Progenitor cell of endocrine pancreas (in vitro differentiated cells): ENCODE results near the gene ZNF580. TPM values are rescaled to one million over a fixed set of nuclear protein-coding genes. Genes with fewer than 3 reads are reported as not detected.

Source experiments
- DNase-seq: peaks from one replicate; pipeline ENCODE4 v3.0.0; 2021; ENCODE audit warnings: low spot score; ENCODE audit not compliant: unreplicated experiment
- H3K27ac Mint-ChIP-seq: 2 replicates; pipeline ENCODE4 v1.8.0; 2021; ENCODE audit warnings: mild to moderate bottlenecking, moderate library complexity, mixed read lengths
- H3K27me3 Mint-ChIP-seq: 2 replicates; pipeline ENCODE4 v1.8.0; 2021; ENCODE audit warnings: mixed read lengths
- H3K36me3 Mint-ChIP-seq: 2 replicates; pipeline ENCODE4 v1.8.0; 2022; ENCODE audit warnings: mixed read lengths; ENCODE audit not compliant: insufficient read depth
- H3K4me1 Mint-ChIP-seq: 2 replicates; pipeline ENCODE4 v1.8.0; 2021; ENCODE audit warnings: low read depth, mixed read lengths
- H3K4me3 Mint-ChIP-seq: 2 replicates; pipeline ENCODE4 v1.8.0; 2021; ENCODE audit warnings: low read depth, mild to moderate bottlenecking, moderate library complexity, mixed read lengths
- H3K9me3 Mint-ChIP-seq: 2 replicates; pipeline ENCODE4 v1.8.0; 2021; ENCODE audit warnings: low read depth, mixed read lengths
- total RNA-seq: library from RNA; stranded (reverse); gene quantifications from 2 replicates; pipeline ENCODE4 v1.2.1, GENCODE V29; 2021
- TF ChIP-seq, protein P1 (sequence below): fragments of 200-600 bp; sonication (generic); IDR thresholded peaks from one replicate; pipeline ENCODE4 v1.5.0; 2021; ENCODE audit warnings: antibody characterized with exemption, mild to moderate bottlenecking; ENCODE audit not compliant: unreplicated experiment

The ZNF580 gene
- total RNA-seq, 1 donor from 2014 or later = 45.9 TPM

DNA sequence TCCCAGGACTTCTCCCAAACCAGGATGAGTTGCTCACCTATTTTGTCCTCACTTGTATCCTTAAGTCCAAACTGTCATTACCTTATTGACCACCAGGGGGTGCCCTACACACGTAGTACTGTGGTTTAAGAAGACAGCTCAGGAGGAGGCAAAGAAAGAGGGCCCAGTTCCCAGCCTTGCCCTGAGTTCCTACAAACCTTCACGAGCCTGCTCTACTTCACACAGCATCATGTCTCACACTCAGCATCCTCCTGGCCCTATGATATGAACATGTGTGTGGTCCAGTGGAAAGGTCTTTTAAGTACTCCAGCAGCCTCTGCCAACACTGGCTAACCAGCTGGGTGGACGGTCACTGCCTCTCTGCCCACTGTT is 8.4 kb upstream of the ZNF580 start:
- Mint-ChIP-seq H3K27me3 (no peaks in the 10 kb centered on the region), H3K4me3 (no peak overlapping the region), H3K27ac (peak overlapping the region; percentile 11), H3K9me3 (no peaks in the 10 kb centered on the region), H3K36me3 (no peaks in the 10 kb centered on the region), H3K4me1 (peaks cover 20% of the 10 kb centered on the region)
- DNase-seq = peak; percentile 76
- TF ChIP-seq, protein P1, sequence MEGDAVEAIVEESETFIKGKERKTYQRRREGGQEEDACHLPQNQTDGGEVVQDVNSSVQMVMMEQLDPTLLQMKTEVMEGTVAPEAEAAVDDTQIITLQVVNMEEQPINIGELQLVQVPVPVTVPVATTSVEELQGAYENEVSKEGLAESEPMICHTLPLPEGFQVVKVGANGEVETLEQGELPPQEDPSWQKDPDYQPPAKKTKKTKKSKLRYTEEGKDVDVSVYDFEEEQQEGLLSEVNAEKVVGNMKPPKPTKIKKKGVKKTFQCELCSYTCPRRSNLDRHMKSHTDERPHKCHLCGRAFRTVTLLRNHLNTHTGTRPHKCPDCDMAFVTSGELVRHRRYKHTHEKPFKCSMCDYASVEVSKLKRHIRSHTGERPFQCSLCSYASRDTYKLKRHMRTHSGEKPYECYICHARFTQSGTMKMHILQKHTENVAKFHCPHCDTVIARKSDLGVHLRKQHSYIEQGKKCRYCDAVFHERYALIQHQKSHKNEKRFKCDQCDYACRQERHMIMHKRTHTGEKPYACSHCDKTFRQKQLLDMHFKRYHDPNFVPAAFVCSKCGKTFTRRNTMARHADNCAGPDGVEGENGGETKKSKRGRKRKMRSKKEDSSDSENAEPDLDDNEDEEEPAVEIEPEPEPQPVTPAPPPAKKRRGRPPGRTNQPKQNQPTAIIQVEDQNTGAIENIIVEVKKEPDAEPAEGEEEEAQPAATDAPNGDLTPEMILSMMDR = peak; percentile 83

DNA sequence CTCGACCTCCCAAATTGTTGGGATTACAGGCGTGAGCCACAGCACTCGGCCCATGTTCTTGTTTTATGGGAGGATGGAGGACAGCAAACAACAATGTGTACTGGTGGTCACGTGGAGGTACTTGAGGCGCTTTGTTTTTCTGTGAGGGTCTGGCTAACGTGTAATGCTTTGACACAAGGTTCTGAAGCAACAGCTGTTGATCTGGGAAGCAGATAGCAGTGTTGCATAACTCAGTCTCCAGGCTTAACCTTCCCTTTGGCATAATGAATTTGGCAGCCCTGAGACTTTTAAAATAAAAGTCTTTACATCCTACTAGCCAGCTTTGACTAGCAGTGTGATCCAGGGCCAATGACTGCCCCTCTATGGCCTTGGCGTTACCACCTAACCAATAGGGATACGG is 6.9 kb upstream of the ZNF580 start:
- TF ChIP-seq, protein P1 = no peak
- Mint-ChIP-seq H3K27ac (no peak overlapping the region), H3K36me3 (peaks cover 2% of the 10 kb centered on the region), H3K4me1 (peaks cover 21% of the 10 kb centered on the region), H3K9me3 (no peaks in the 10 kb centered on the region), H3K27me3 (no peaks in the 10 kb centered on the region), H3K4me3 (peak overlapping the region; percentile 99)
- DNase-seq = no peak

DNA sequence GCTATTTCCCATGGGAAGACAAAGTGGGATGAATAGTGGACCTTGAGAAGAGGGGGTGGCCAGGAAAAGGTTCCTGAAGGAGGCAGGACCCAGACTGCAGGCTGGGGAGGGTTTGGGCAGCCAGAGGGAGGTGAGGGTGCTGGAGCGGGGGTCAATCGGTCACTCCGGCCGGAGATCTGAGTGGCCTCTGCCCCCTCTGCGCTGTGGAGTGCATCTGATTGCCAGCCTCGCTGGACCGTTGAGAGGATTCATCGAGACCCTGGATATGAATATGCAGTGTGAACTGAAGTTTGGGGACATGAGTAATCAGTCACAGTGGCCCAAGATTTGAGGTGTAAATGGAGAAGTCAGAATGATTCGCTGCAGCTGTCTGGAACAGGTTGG is 5.5 kb upstream of the ZNF580 start:
- TF ChIP-seq, protein P1 = no peak
- peaks cover 4% of the 10 kb centered on the region for H3K36me3 Mint-ChIP-seq
- H3K4me3 Mint-ChIP-seq = peak overlapping the region; percentile 99
- no peaks in the 10 kb centered on the region for H3K9me3 Mint-ChIP-seq
- no peak for DNase-seq
- no peaks in the 10 kb centered on the region for H3K27me3 Mint-ChIP-seq
- H3K4me1 Mint-ChIP-seq = peaks cover 22% of the 10 kb centered on the region
- peak overlapping the region; percentile 99 for H3K27ac Mint-ChIP-seq

DNA sequence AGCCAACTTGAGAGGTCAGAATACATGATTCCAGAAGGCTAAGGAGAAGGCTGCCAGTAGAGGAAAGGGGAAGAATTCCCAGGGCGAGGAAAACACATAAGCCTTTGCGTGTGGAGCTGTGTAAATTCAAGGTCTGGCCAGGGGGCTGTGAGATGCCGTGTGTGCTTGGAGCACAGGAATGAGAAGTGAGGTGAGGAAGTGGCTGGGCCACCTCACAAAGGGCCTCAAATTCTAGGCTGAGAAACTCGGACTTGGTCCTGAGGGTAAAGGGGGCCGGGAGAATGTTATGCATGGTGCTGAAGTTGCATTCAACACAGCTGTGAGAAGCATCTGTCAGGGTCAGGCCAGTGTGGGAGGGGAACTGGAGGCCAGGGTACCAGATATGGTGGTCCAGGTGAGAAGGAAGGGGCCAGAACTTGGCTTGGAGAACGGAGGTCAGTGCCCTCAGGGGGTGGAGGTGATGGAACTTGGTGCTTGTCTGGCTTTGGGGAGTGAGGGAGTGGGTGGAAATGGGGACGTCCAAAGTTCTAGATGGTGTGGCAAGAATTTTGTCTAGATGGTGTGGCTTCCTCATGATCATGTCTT is 4.9 kb upstream of the ZNF580 start:
- peak overlapping the region; percentile 99 for H3K4me3 Mint-ChIP-seq
- H3K27me3 Mint-ChIP-seq = no peaks in the 10 kb centered on the region
- TF ChIP-seq, protein P1 = no peak
- peaks cover 25% of the 10 kb centered on the region for H3K4me1 Mint-ChIP-seq
- peaks cover 4% of the 10 kb centered on the region for H3K36me3 Mint-ChIP-seq
- DNase-seq = no peak
- H3K9me3 Mint-ChIP-seq = no peaks in the 10 kb centered on the region
- H3K27ac Mint-ChIP-seq = peak overlapping the region; percentile 99

DNA sequence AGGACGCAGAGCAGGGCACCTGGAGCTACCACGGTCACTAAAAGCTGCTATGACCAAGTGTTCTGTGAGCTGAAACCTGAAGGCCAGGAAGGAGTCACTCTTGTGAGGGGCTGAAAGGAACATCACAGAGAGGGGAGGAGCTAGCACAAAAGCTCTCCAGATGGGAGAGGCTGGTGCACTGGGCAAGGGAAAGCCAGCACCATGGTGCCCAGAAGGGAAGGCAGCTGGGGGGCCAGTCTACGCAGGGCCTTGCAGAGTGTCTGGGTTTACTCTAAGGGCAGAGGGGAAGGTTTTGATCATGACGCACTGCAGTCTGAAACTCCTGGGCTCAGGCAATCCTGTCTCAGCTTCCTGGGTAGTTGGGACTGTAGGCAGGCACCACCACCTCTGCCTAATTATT is 4.1 kb upstream of the ZNF580 start:
- H3K27ac Mint-ChIP-seq = peak overlapping the region; percentile 99
- H3K9me3 Mint-ChIP-seq = no peaks in the 10 kb centered on the region
- TF ChIP-seq, protein P1 = no peak
- peak overlapping the region; percentile 99 for H3K4me3 Mint-ChIP-seq
- H3K4me1 Mint-ChIP-seq = peaks cover 29% of the 10 kb centered on the region
- H3K36me3 Mint-ChIP-seq = peaks cover 4% of the 10 kb centered on the region
- DNase-seq = no peak
- H3K27me3 Mint-ChIP-seq = no peaks in the 10 kb centered on the region
